HG03469 (cell line): ENCODE data around the gene HS3ST4.

Experiments
- ATAC-seq: cut with Tn5 transposase; IDR thresholded peaks from one replicate; pipeline ENCODE4 v1.9.1; 2021; ENCODE audit warnings: mild to moderate bottlenecking, moderate library complexity, moderate number of reproducible peaks; ENCODE audit not compliant: unreplicated experiment

The HS3ST4 gene

DNA sequence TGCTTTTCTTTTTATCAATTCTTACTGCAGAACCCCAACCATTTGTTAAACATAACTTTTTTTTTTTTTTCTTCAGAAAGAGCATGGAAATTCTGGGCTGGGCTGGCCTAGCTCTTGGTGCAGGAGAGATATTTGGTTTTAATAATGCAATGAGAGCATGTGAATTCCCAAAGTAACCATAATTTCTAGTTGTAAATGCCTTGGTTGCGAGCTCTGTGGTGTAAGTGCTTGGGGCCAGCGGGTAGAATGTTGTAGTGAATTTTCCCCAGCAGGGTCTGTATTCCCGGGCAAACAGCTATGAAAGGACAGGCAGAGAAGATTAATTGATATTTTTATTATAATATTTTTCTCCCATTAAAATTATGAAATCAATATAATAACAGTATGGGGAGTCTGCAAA, 465.6 kb downstream of the HS3ST4 start:
- no peak for ATAC-seq

DNA sequence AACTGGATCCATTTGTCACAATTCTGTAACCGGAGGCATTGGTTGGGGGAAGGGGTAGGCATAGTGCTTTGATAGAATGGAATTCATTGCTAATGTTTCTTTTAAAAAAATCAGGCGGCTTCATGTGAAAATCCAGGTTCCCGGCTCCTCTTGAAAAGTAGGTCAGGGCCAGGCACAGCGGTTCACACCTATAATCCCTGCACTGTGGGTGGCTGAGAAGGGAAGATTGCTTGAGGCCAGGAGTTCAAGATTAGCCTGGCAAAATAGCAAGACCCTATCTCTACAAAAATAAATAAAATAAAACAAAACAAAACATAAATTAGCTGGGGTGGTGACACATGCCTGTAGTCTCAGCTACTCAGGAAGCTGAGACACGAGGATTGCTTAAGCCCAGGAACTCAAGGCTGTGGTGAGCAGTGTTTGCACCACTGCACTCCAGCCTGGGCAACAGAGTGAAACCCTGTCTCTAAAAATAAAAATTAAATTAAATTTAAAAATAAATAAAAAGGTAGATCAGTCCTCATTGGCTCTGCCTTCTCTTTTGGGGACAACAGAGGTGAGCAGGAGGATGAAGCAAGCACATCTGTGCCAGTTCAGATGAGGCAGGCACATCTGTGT, 466.5 kb downstream of the HS3ST4 start:
- ATAC-seq: no peak

DNA sequence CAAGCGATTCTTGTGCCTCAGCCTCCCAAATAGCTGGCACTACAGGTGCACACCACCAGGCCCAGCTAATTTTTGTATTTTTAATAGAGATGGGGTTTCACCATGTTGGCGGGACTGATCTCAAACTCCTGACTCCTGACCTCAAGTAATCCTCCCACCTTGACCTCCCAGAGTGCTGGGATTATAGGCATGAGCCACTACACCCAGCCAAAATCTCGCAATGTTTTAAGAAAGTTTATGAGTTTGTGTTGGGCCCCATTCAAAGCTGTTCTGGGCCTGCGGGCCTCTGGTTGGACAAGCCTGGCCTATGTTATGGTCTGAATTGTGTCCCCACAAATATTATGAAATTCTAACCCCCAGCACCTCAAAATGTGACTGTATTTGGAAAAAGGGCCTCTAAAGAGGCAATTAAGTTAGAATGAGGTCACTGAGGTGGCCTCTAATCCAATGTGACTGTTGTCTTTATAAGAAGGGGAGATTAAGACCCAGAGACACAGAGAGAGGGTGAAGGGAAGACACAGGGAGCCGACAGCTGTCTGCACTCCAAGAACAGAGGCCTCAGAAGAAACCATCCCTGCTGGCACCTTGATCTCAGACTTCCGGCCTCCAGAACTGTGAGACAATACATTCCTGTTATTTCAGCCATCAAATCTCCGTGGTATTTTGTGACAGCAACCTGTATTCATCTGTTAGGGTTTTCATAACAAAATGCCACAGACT, 469.9 kb downstream of the HS3ST4 start:
- no peak for ATAC-seq

- no peak for ATAC-seq
These were observed 477.7 kb downstream of the HS3ST4 start for GRCh38 chr16:26169473-26169872.

- no peak for ATAC-seq
These were observed 484.2 kb downstream of the HS3ST4 start for GRCh38 chr16:26175944-26176343.

DNA sequence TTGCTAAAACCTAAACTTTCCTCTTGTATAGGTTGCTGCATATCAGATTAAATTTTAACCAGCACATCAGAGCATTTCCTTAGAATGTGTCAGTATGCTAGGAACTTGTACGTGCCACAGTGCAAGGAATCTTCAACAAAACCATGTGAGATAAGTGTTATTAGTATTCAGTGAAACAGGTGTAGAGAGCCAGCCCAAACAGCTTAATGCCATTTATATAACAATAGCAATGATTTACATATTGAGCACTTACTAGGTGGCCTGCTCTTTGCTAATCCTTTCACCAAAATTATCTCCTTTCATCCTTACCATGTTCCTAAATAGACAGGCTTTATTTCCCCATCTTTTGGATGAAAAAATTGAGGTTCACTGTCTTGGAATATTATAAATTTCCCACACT, 485.7 kb downstream of the HS3ST4 start:
- no peak for ATAC-seq

- no peak for ATAC-seq
These were observed 486.5 kb downstream of the HS3ST4 start for GRCh38 chr16:26178298-26178697.

DNA sequence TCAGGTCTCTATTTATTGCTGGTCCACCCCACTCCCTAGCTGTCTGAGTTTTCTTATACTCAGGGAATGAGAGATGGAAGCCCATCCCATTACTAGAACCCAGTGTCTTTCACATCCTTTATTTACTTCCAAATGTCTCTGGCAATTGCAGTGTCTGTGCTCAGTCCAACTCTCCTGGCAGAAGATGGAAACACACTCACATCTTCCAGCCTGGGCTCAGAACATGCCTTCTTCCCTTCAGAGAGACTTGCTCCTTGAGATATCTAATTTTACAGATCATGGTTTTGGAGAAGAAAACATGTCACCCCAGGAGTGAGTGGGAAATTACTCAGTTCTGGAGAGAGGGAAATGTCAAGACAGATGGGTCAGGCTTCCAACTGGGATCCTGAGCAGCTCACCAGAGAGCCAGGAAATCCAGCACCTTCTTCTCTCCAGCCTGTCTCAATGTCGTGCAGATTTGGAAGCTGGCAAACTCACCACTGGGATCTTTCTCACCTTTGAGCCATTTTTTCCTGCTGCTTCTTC, 494.4 kb downstream of the HS3ST4 start:
- no peak for ATAC-seq
